HCT116 (cell line): ENCODE results near the gene PSORS1C2. TPM values are rescaled to one million over a fixed set of nuclear protein-coding genes. Genes with fewer than 3 reads are reported as not detected.
A peak's percentile ranks its signal among the peaks of the same experiment; 100 is the strongest.

Experiments
- ATAC-seq: fragments of 200-7000 bp; cut with Tn5 transposase; 2 replicates; pipeline ENCODE4 v1.9.1; 2020; ENCODE audit warnings: mild to moderate bottlenecking, moderate library complexity
- BruUV-seq: library from RNA; stranded (reverse); fragments of 400-500 nt; replicated peaks from 2 replicates; lab custom pipeline; 2021; lab: Mats Ljungman, UMichigan
- CTCF ChIA-PET: fragments of 300-600 bp; sonication (Branson Sonifier 250); formaldehyde crosslinking; loops from one replicate; lab custom pipeline; 2021; ENCODE audit warnings: antibody characterized with exemption; lab: Charles Lee
- POLR2A ChIA-PET: fragments of 300-600, 350-600 bp; sonication (Branson Sonifier 250); formaldehyde crosslinking; loops from one replicate; lab custom pipeline; 2021; ENCODE audit warnings: antibody characterized with exemption; lab: Charles Lee
- RAD21 ChIA-PET, 2 experiments: fragments of 300-600 bp; sonication (Branson Sonifier 250); formaldehyde crosslinking; loops; one replicate each; lab custom pipeline; 2023; ENCODE audit warnings: low total read pairs in 2 of 2; ENCODE audit not compliant: uncharacterized antibody in 2 of 2, unreplicated experiment in 2 of 2, low non-redundant PET in 1 of 2; lab: Charles Lee
- DNase-seq: peaks from one replicate; pipeline ENCODE4 v3.0.0-alpha.2; 2010; ENCODE audit warnings: low read depth, low spot score
- H2AFZ ChIP-seq: fragments of 200-600 bp; shearing (Covaris generic), sonication (generic); 2 replicates; pipeline ENCODE4 v1.6.1; 2017; ENCODE audit warnings: low read depth, mixed run types, mixed read lengths, antibody characterized with exemption, low read length; ENCODE audit not compliant: poor library complexity, severe bottlenecking
- H3K27ac ChIP-seq: 2 replicates; pipeline ENCODE4 v1.5.1; 2012; ENCODE audit warnings: low read depth, low read length
- H3K27me3 ChIP-seq: fragments of 200-600 bp; sonication (generic); 2 replicates; pipeline ENCODE4 v1.6.1; 2016; ENCODE audit warnings: mixed run types, low read length, mixed read lengths; ENCODE audit not compliant: insufficient read depth
- H3K36me3 ChIP-seq, 2 experiments: fragments of 200-500 bp in 1 of 2; fragments of 200-600 bp in 1 of 2; sonication (Bioruptor generic) in 1 of 2; sonication (generic) in 1 of 2; 2 replicates each; pipeline versions ENCODE4 v1.5.1 to v1.6.1; 2014 to 2016; ENCODE audit warnings: low read length in 2 of 2, inconsistent platforms in 1 of 2, mixed read lengths in 1 of 2, mixed run types in 1 of 2; ENCODE audit not compliant: insufficient read depth in 2 of 2, control insufficient read depth in 1 of 2
- H3K4me1 ChIP-seq, 2 experiments: fragments of 200-600 bp in 1 of 2; sonication (generic) in 1 of 2; 2 replicates each; pipeline versions ENCODE4 v1.5.1 to v1.6.1; 2012 to 2017; ENCODE audit warnings: low read length in 2 of 2, inconsistent platforms in 1 of 2, mild to moderate bottlenecking in 1 of 2, mixed read lengths in 1 of 2, mixed run types in 1 of 2, moderate library complexity in 1 of 2; ENCODE audit not compliant: insufficient read depth in 2 of 2, control insufficient read depth in 1 of 2
- H3K4me2 ChIP-seq: fragments of 200-600 bp; sonication (generic); 2 replicates; pipeline ENCODE4 v1.6.1; 2017; ENCODE audit warnings: mixed run types, low read length, mixed read lengths
- H3K4me3 ChIP-seq, 2 experiments: fragments of 200-600 bp in 1 of 2; sonication (generic) in 1 of 2; replicated peaks in 1 of 2; 2 replicates each; pipeline ENCODE4 v1.5.1; 2011 to 2016; ENCODE audit warnings: low read length in 2 of 2, control low read depth in 1 of 2, low read depth in 1 of 2, mild to moderate bottlenecking in 1 of 2, mixed read lengths in 1 of 2, mixed run types in 1 of 2
- H3K79me2 ChIP-seq: fragments of 200-600 bp; sonication (generic); 2 replicates; pipeline ENCODE4 v1.6.1; 2017; ENCODE audit warnings: mild to moderate bottlenecking, mixed run types, low read length, moderate library complexity, mixed read lengths; ENCODE audit not compliant: insufficient read depth
- H3K9ac ChIP-seq: fragments of 200-600 bp; sonication (generic); 2 replicates; pipeline ENCODE4 v1.6.1; 2016; ENCODE audit warnings: low read length, mixed read lengths
- H3K9me2 ChIP-seq: fragments of 200-600 bp; sonication (generic), shearing (Covaris generic); 2 replicates; pipeline ENCODE4 v1.6.1; 2017; ENCODE audit warnings: mixed run types, mild to moderate bottlenecking, moderate library complexity; ENCODE audit not compliant: insufficient read depth
- H3K9me3 ChIP-seq, 2 experiments: fragments of 200-500 bp in 1 of 2; fragments of 200-600 bp in 1 of 2; sonication (Bioruptor generic) in 1 of 2; sonication (generic) in 1 of 2; 2 replicates each; pipeline ENCODE4 v1.6.1; 2014 to 2017; ENCODE audit warnings: low read length in 2 of 2, mixed read lengths in 2 of 2, inconsistent platforms in 1 of 2, low read depth in 1 of 2, mild to moderate bottlenecking in 1 of 2, mixed run types in 1 of 2, moderate library complexity in 1 of 2; ENCODE audit not compliant: control insufficient read depth in 1 of 2, insufficient read depth in 1 of 2
- H4K20me1 ChIP-seq: fragments of 200-600 bp; sonication (generic), shearing (Covaris generic); 2 replicates; pipeline ENCODE4 v1.6.1; 2017; ENCODE audit warnings: mixed run types, mild to moderate bottlenecking, moderate library complexity; ENCODE audit not compliant: insufficient read depth
- CBX3 ChIP-seq: IDR thresholded peaks from 2 replicates; pipeline ENCODE4 v1.6.1; 2012; ENCODE audit warnings: low read depth
- EGR1 ChIP-seq: IDR thresholded peaks from 2 replicates; pipeline ENCODE4 v1.6.1; 2012; ENCODE audit warnings: low read depth
- ELF1 ChIP-seq: IDR thresholded peaks from 2 replicates; pipeline ENCODE4 v1.6.1; 2012; ENCODE audit warnings: low read depth, borderline replicate concordance
- EZH2 ChIP-seq: fragments of 200-600 bp; sonication (generic); IDR thresholded peaks from 2 replicates; pipeline ENCODE4 v1.6.1; 2017; ENCODE audit warnings: antibody characterized with exemption, mixed run types
- EZH2phosphoT487 ChIP-seq: fragments of 200-600 bp; IDR thresholded peaks from 2 replicates; pipeline ENCODE4 v1.6.1; 2018; ENCODE audit warnings: antibody characterized with exemption, borderline replicate concordance
- FOSL1 ChIP-seq: IDR thresholded peaks from 2 replicates; pipeline ENCODE4 v1.6.1; 2012; ENCODE audit warnings: low read depth
- JUND ChIP-seq: IDR thresholded peaks from 2 replicates; pipeline ENCODE4 v1.6.1; 2012
- POLR2AphosphoS5 ChIP-seq: IDR thresholded peaks from 2 replicates; pipeline ENCODE4 v1.6.1; 2011; ENCODE audit warnings: mild to moderate bottlenecking, low read depth, low read length, moderate library complexity
- RAD21 ChIP-seq: IDR thresholded peaks from 2 replicates; pipeline ENCODE4 v1.6.1; 2012; ENCODE audit warnings: low read depth, mild to moderate bottlenecking
- SRF ChIP-seq: IDR thresholded peaks from 2 replicates; pipeline ENCODE4 v1.6.1; 2012; ENCODE audit warnings: low read depth
- YY1 ChIP-seq: IDR thresholded peaks from 2 replicates; pipeline ENCODE4 v1.6.1; 2011; ENCODE audit warnings: low read length, low read depth, moderate library complexity, mild to moderate bottlenecking; ENCODE audit not compliant: insufficient replicate concordance; ENCODE audit errors: extremely low read depth
- ZNF274 ChIP-seq: fragments of 200-500 bp; sonication (Bioruptor generic); IDR thresholded peaks from 2 replicates; pipeline ENCODE4 v1.6.1; 2014; ENCODE audit warnings: mild to moderate bottlenecking, low read depth, low read length, inconsistent platforms
- intact Hi-C: fragments of 100-400 bp; cut with micrococcal nuclease; formaldehyde crosslinking; loops from 2 replicates; pipeline ENCODE4 v1.10.0; 2022
- total RNA-seq: library from RNA; stranded (reverse); gene quantifications from one replicate; pipeline ENCODE4 v1.2.1, GENCODE V29; 2021; ENCODE audit not compliant: unreplicated experiment
- TF ChIP-seq, protein P1 (sequence below): IDR thresholded peaks from 2 replicates; pipeline ENCODE4 v1.6.1; 2012; ENCODE audit warnings: low read depth
- TF ChIP-seq, protein P2 (sequence below): IDR thresholded peaks from 2 replicates; pipeline ENCODE4 v1.6.1; 2011; ENCODE audit warnings: mild to moderate bottlenecking, low read length, moderate library complexity; ENCODE audit not compliant: insufficient replicate concordance; ENCODE audit errors: extremely low read depth
- TF ChIP-seq, protein P3 (sequence below): IDR thresholded peaks from 2 replicates; pipeline ENCODE4 v1.6.1; 2012
- TF ChIP-seq, protein P4 (sequence below), 3 experiments: fragments of 200-600 bp in 1 of 3; sonication (generic) in 1 of 3; IDR thresholded peaks in 2 of 3; conservative IDR thresholded peaks in 1 of 3; 2 replicates each; pipeline ENCODE4 v1.5.1; 2012 to 2017; ENCODE audit warnings: low read depth in 2 of 3, low read length in 2 of 3, antibody characterized with exemption in 1 of 3, borderline replicate concordance in 1 of 3, control low read depth in 1 of 3, mild to moderate bottlenecking in 1 of 3, mixed read lengths in 1 of 3, mixed run types in 1 of 3, moderate library complexity in 1 of 3; ENCODE audit not compliant: insufficient read depth in 1 of 3
- TF ChIP-seq, protein P5 (sequence below): IDR thresholded peaks from 2 replicates; pipeline ENCODE4 v1.6.1; 2012

PSORS1C2 gene
- total RNA-seq, 1 experiment from 2014 or later = not detected

DNA sequence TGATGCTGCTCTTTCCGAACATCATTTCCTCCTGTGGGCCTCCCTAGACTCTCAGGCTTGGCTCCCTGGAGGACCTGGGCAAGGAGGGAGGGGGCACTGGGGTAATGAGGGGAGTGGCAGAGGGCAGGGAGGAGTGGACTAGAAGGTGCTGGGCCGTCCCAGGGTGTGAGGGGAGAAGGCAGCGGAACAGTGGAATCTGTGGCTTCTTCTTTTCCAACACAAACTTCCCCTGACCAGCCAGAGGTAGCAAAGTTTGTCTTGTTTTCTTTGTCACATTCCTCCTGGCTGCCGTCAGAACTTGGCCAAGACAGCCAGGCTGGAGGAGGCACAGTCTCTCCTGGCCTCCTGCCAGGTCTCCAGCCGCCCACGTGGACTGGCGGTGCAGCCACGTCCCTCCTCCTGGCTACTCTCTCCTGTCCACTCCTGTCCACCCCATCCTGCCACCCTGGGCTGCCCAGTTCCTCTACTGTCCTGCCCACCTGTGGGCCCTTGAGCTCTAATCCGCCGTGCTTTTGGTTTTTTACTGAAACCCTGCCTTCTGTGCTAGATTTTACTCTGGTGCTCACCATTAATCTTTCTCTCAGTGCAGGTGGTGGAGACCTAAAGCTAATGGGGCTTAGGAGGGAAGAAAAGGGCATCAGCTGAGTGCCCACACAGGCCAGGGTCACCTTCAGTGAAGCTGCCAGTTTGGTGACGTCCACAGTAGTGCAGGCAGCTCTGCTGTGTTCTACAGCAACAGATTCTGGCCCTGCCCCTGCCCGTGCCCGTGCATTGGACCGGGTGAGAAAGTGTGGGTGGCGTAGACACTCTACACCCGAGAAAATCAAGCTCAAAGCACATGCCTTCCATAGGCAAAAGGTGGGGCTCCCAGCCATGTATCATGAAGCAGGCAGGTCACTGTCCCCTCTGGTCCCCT is 15.8 kb downstream of the PSORS1C2 start:
- POLR2A ChIA-PET = interaction anchor here (2.1 kb wide), 1 partner anchor 8 kb away, joined by 7 read pairs; the partner anchor contains the start of gene PSORS1C1
- H3K9ac ChIP-seq = peak overlapping the region; percentile 39
- H4K20me1 ChIP-seq = no peaks in the 10 kb centered on the region
- peak; percentile 72 for DNase-seq
- H3K36me3 ChIP-seq = no peaks in the 10 kb centered on the region
- RAD21 ChIA-PET = no interaction called here
- CTCF ChIA-PET = interaction anchor here (2.4 kb wide), 1 partner anchor 36 kb away, joined by 7 read pairs; no protein-coding TSS in a partner anchor
- intact Hi-C loops = no loop called here
- H3K79me2 ChIP-seq = no peaks in the 10 kb centered on the region
- peak overlapping the region; percentile 81 for H3K4me2 ChIP-seq
- H3K9me3 ChIP-seq = no peaks in the 10 kb centered on the region
- peak overlapping the region in 1 of 2 experiments; percentile 27; a peak in 2 of 4 replicates for H3K4me3 ChIP-seq
- no TSS peak for BruUV-seq
- no peaks in the 10 kb centered on the region for H3K9me2 ChIP-seq
- H2AFZ ChIP-seq = no peak overlapping the region
- ATAC-seq = peak; percentile 75
- H3K27me3 ChIP-seq = no peaks in the 10 kb centered on the region
- H3K27ac ChIP-seq = peak overlapping the region; percentile 64
- H3K4me1 ChIP-seq = peaks cover 41 to 58% of the 10 kb centered on the region in 2 experiments
- TF ChIP-seq YY1 (peak; percentile 25), EZH2 (no peak), SRF (no peak), ZNF274 (no peak), EGR1 (peak; percentile 85), RAD21 (no peak), EZH2phosphoT487 (no peak), FOSL1 (peak; percentile 48; the same call in 1 of the 2 replicates), POLR2AphosphoS5 (peak; percentile 69), ELF1 (no peak), JUND (no peak), CBX3 (peak; percentile 70)
- TF ChIP-seq, protein P1, sequence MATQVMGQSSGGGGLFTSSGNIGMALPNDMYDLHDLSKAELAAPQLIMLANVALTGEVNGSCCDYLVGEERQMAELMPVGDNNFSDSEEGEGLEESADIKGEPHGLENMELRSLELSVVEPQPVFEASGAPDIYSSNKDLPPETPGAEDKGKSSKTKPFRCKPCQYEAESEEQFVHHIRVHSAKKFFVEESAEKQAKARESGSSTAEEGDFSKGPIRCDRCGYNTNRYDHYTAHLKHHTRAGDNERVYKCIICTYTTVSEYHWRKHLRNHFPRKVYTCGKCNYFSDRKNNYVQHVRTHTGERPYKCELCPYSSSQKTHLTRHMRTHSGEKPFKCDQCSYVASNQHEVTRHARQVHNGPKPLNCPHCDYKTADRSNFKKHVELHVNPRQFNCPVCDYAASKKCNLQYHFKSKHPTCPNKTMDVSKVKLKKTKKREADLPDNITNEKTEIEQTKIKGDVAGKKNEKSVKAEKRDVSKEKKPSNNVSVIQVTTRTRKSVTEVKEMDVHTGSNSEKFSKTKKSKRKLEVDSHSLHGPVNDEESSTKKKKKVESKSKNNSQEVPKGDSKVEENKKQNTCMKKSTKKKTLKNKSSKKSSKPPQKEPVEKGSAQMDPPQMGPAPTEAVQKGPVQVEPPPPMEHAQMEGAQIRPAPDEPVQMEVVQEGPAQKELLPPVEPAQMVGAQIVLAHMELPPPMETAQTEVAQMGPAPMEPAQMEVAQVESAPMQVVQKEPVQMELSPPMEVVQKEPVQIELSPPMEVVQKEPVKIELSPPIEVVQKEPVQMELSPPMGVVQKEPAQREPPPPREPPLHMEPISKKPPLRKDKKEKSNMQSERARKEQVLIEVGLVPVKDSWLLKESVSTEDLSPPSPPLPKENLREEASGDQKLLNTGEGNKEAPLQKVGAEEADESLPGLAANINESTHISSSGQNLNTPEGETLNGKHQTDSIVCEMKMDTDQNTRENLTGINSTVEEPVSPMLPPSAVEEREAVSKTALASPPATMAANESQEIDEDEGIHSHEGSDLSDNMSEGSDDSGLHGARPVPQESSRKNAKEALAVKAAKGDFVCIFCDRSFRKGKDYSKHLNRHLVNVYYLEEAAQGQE = no peak
- TF ChIP-seq, protein P2, sequence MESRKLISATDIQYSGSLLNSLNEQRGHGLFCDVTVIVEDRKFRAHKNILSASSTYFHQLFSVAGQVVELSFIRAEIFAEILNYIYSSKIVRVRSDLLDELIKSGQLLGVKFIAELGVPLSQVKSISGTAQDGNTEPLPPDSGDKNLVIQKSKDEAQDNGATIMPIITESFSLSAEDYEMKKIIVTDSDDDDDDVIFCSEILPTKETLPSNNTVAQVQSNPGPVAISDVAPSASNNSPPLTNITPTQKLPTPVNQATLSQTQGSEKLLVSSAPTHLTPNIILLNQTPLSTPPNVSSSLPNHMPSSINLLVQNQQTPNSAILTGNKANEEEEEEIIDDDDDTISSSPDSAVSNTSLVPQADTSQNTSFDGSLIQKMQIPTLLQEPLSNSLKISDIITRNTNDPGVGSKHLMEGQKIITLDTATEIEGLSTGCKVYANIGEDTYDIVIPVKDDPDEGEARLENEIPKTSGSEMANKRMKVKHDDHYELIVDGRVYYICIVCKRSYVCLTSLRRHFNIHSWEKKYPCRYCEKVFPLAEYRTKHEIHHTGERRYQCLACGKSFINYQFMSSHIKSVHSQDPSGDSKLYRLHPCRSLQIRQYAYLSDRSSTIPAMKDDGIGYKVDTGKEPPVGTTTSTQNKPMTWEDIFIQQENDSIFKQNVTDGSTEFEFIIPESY = no peak
- TF ChIP-seq, protein P3, sequence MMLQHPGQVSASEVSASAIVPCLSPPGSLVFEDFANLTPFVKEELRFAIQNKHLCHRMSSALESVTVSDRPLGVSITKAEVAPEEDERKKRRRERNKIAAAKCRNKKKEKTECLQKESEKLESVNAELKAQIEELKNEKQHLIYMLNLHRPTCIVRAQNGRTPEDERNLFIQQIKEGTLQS = no peak
- TF ChIP-seq, protein P4, sequence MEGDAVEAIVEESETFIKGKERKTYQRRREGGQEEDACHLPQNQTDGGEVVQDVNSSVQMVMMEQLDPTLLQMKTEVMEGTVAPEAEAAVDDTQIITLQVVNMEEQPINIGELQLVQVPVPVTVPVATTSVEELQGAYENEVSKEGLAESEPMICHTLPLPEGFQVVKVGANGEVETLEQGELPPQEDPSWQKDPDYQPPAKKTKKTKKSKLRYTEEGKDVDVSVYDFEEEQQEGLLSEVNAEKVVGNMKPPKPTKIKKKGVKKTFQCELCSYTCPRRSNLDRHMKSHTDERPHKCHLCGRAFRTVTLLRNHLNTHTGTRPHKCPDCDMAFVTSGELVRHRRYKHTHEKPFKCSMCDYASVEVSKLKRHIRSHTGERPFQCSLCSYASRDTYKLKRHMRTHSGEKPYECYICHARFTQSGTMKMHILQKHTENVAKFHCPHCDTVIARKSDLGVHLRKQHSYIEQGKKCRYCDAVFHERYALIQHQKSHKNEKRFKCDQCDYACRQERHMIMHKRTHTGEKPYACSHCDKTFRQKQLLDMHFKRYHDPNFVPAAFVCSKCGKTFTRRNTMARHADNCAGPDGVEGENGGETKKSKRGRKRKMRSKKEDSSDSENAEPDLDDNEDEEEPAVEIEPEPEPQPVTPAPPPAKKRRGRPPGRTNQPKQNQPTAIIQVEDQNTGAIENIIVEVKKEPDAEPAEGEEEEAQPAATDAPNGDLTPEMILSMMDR (IDR thresholded peaks at IDR 0.05 in 2 of 3, conservative IDR thresholded peaks at IDR 0.05 in 1 of 3; ENCODE audit: borderline replicate concordance in 1 of 3, insufficient read depth in 1 of 3, low read depth in 2 of 3, low read length in 2 of 3) = no peak
- TF ChIP-seq, protein P5, sequence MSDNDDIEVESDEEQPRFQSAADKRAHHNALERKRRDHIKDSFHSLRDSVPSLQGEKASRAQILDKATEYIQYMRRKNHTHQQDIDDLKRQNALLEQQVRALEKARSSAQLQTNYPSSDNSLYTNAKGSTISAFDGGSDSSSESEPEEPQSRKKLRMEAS = peak; percentile 91
